Suprapubic skin (tissue), 4 donors: ENCODE data around the gene RAB14.

Experiments used
- CTCF ChIP-seq, 2 donors: fragments of 200-600 bp in 1 of 2; fragments of 450-650 bp in 1 of 2; sonication (generic) in 1 of 2; IDR thresholded peaks; one replicate each; pipeline ENCODE4 v1.5.1; 2016 to 2019; ENCODE audit warnings: antibody characterized with exemption in 2 of 2, mild to moderate bottlenecking in 1 of 2, moderate library complexity in 1 of 2
- POLR2A ChIP-seq, 2 donors: fragments of 450-650 bp; IDR thresholded peaks; one replicate each; pipeline ENCODE4 v1.6.1; 2017; ENCODE audit warnings: antibody characterized with exemption in 2 of 2, mild to moderate bottlenecking in 2 of 2, moderate library complexity in 2 of 2
- POLR2AphosphoS5 ChIP-seq, 3 donors: sonication (generic); formaldehyde crosslinking; IDR thresholded peaks; one replicate each; pipeline ENCODE4 v1.6.1; 2017; ENCODE audit warnings: antibody characterized with exemption in 3 of 3

DNA sequence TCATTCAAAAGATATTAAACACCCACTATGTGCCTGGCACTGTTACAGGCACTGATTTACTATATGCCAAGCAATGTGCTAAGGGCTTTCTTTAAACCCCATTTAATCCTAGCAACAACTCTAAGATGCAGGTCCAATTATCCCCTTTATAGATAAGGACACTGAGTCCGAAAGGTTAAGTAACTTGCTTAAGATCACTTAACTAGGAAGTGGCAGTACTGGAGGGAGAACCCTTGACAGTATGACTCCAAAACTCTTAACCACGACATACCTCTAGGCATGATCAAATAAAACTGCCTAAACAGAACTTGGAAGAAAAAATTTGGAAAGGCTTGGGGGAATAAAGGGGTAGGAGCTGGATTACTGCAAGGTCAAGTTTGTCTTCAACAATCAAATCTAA lies 1.7 kb downstream of the RAB14 start:
- TF ChIP-seq POLR2A (IDR thresholded peaks at IDR 0.05) (no peak), CTCF (IDR thresholded peaks at IDR 0.05) (no peak), POLR2AphosphoS5 (IDR thresholded peaks at IDR 0.05) (no peak)
